ENCODE results near the gene TENM4.

TENM4 gene

GRCh38 chr11:79274636-79275331 is 166.0 kb downstream of the TENM4 start:
- DNase-seq (ENCODE audit: low spot score) = no peak
- H3K4me3 ChIP-seq = no peak overlapping the region
- no peak for TF ChIP-seq CTCF (IDR thresholded peaks at IDR 0.05)
- H3K27ac ChIP-seq = no peak overlapping the region

- no peak for DNase-seq (ENCODE audit: low spot score)
- TF ChIP-seq CTCF (IDR thresholded peaks at IDR 0.05) = no peak
- Histone ChIP-seq H3K4me3 (no peak overlapping the region), H3K27ac (no peak overlapping the region)
Measured at GRCh38 chr11:79273781-79274180, 167.0 kb downstream of the TENM4 start.

GRCh38 chr11:79269611-79270307 is 171.1 kb downstream of the TENM4 start:
- no peak for TF ChIP-seq CTCF (IDR thresholded peaks at IDR 0.05)
- no peak overlapping the region for H3K4me3 ChIP-seq
- no peak overlapping the region for H3K27ac ChIP-seq
- DNase-seq (ENCODE audit: low spot score) = no peak

GRCh38 chr11:79266396-79266795 is 174.4 kb downstream of the TENM4 start:
- H3K4me3 ChIP-seq = no peak overlapping the region
- no peak overlapping the region for H3K27ac ChIP-seq
- DNase-seq (ENCODE audit: low spot score) = no peak
- TF ChIP-seq CTCF (IDR thresholded peaks at IDR 0.05) = no peak

GRCh38 chr11:79265756-79266322 is 175.0 kb downstream of the TENM4 start:
- no peak for DNase-seq (ENCODE audit: low spot score)
- Histone ChIP-seq H3K4me3 (no peak overlapping the region), H3K27ac (no peak overlapping the region)
- no peak for TF ChIP-seq CTCF (IDR thresholded peaks at IDR 0.05)

GRCh38 chr11:79264284-79264683 is 176.5 kb downstream of the TENM4 start:
- Histone ChIP-seq H3K4me3 (no peak overlapping the region), H3K27ac (no peak overlapping the region)
- DNase-seq (ENCODE audit: low spot score) = no peak
- TF ChIP-seq CTCF (IDR thresholded peaks at IDR 0.05) = no peak

- H3K4me3 ChIP-seq = no peak overlapping the region
- DNase-seq (ENCODE audit: low spot score) = no peak
- TF ChIP-seq CTCF (IDR thresholded peaks at IDR 0.05) = no peak
- no peak overlapping the region for H3K27ac ChIP-seq
Measured at GRCh38 chr11:79263001-79263400, 177.8 kb downstream of the TENM4 start.
